HG03108 (cell line): ENCODE results near the gene OR6C3.
"Not testable (repeated sequence)": the region's sequence is repeated elsewhere in the genome, so short reads cannot be mapped to it uniquely, and the experiment has no call there.

ENCODE experiments used
- ATAC-seq: cut with Tn5 transposase; IDR thresholded peaks from one replicate; pipeline ENCODE4 v1.9.1; 2021; ENCODE audit warnings: moderate library complexity; ENCODE audit not compliant: unreplicated experiment

Gene OR6C3

DNA sequence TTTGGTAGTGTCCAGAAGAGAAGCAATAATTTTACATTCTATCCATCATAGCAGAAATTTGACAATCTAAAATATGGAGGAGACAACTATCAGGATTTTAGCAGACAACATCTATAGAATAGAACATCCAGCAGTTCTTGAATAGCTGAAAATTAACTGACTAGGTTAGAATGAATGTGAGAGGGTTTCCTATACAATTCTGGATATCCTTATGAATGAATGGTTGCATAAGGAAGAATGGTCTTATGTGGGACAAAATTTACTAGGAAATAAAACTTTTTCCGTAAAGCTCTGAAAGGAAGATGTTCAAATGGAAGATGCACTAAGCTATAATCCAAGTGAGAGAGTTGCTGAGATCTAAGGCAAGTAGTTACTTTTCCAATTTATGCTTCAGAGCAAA lies at the start of gene OR6C3:
Gene OR6C3 (plus strand): TSS at position 301 of the 400 bp plus-strand sequence. CDS start 955 bp downstream, outside the sequence.
- ATAC-seq = no peak

GRCh38 chr12:55280991-55281390 lies 49.6 kb upstream of the OR6C3 start:
- ATAC-seq = no peak

DNA sequence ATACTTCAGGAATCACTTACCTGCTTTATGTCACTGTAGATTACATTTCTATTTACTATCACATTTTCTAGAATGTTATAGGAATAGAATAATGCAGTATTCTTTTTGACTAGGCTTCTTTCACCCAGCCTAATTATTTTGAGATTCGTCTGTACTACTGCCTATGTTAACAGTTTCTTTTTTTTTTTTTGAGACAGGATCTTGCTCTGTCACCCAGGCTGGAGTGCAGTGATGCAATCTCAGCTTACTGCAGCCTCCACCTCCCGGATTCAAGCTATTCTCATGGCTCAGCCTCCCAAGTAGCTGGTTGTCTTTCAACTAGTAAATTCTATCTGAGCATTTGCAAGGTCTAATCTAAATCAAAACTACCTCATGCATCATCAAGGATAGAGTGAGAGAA lies 40.5 kb upstream of the OR6C3 start:
- ATAC-seq = no peak

DNA sequence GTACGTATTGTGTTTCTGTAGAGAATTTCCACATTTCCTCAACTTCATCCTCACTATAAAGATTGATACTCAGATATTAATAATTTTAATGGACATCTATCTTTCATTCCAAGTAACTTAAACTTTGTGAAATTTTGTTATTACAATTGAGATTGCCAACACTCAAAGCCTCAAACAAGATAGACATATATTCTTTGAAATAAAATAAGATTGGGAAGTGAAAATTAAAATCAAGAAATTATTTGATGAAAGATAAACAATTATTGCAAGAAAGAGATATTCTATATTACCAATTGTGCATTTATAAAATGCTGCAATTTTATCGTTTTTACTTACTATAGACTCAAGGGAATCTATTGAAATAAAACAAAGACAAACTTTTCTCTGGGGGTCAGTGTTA lies 34.1 kb upstream of the OR6C3 start, which contains the start of gene OR6C6:
Gene OR6C6 (minus strand): TSS at position 101 of the 400 bp plus-strand sequence. CDS start 1,337 bp downstream, outside the sequence.
- no peak for ATAC-seq

- ATAC-seq = no peak
These were observed 16.5 kb upstream of the OR6C3 start, which contains the start of gene OR6C1 for GRCh38 chr12:55314043-55314442. Gene OR6C1, plus strand, starts transcription at chr12:55314343. Its CDS starts 6,257 bp downstream, at chr12:55320600.

GRCh38 chr12:55320201-55320600 lies 10.3 kb upstream of the OR6C3 start:
- ATAC-seq = no peak

GRCh38 chr12:55325801-55326200 lies 4.7 kb upstream of the OR6C3 start:
- ATAC-seq = not testable (repeated sequence)

- no peak for ATAC-seq
These were observed 5.5 kb downstream of the OR6C3 start for GRCh38 chr12:55336002-55336401.

GRCh38 chr12:55355338-55355737 lies 24.8 kb downstream of the OR6C3 start:
- ATAC-seq = not testable (repeated sequence)

- no peak for ATAC-seq
These were observed 32.1 kb downstream of the OR6C3 start, which contains the start of gene OR6C75 for GRCh38 chr12:55362675-55363074. Gene OR6C75, plus strand, starts transcription at chr12:55362975. Its CDS starts 2,136 bp downstream, at chr12:55365111.

- no peak for ATAC-seq
These were observed 34.5 kb downstream of the OR6C3 start for GRCh38 chr12:55365086-55365485.

DNA sequence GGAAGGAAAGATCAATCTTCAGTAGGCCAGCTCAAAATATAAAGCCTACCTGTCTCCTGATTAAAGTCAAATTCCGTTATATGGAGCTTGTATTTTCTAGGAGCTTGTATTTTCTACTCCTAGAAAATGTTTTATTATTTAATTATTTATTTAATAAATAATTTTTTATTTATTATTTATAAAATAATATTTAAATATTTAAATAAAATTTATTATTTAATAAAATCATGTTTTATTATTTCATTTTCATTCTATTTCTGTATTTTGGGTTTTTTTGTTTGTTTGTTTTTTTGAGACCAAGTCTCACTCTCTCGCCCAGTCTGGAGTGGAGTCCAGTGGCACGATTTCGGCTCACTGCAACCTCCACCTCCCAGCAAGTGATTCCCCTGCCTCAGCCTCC lies 42.0 kb downstream of the OR6C3 start:
- no peak for ATAC-seq
